IMR-90 (cell line): ENCODE results near the gene FTO.

Source experiments
- CTCF ChIP-seq: conservative IDR thresholded peaks from 2 replicates; pipeline ENCODE4 v1.5.1; 2012; ENCODE audit warnings: mild to moderate bottlenecking, low read depth, low read length, improper control_type of control experiment
- MAFK ChIP-seq: IDR thresholded peaks from 2 replicates; pipeline ENCODE4 v1.6.1; 2012; ENCODE audit warnings: low read depth, low read length, improper control_type of control experiment
- POLR2A ChIP-seq: IDR thresholded peaks from 2 replicates; pipeline ENCODE4 v1.6.1; 2012; ENCODE audit warnings: mild to moderate bottlenecking, low read depth, low read length
- RAD21 ChIP-seq: IDR thresholded peaks from 2 replicates; pipeline ENCODE4 v1.6.1; 2012; ENCODE audit warnings: low read length, improper control_type of control experiment

GRCh38 chr16:53920988-53921387 is 217.0 kb downstream of the FTO start:
- TF ChIP-seq MAFK = no peak
- no peak for TF ChIP-seq RAD21
- TF ChIP-seq POLR2A = no peak
- TF ChIP-seq CTCF = no peak
